CD14-positive monocyte (primary cell): Measurements from ENCODE around the gene ELFN1. TPM values are rescaled to one million over a fixed set of nuclear protein-coding genes. Genes with fewer than 3 reads are reported as not detected.

Source experiments
- DNase-seq, 3 donors: peaks; one replicate each; pipeline ENCODE4 v3.0.0-alpha.2; 2011 to 2022
- H2AFZ ChIP-seq: 2 replicates; pipeline ENCODE4 v1.6.0; 2012; ENCODE audit warnings: mild to moderate bottlenecking, low read depth, low read length, inconsistent platforms; ENCODE audit not compliant: insufficient read depth, poor library complexity, severe bottlenecking
- H3K27ac ChIP-seq, 2 donors: 1 replicate in 1 of 2; 2 replicates in 1 of 2; pipeline ENCODE4 v1.5.1; 2012 to 2013; ENCODE audit warnings: low read length in 2 of 2, control low read depth in 1 of 2, inconsistent platforms in 1 of 2, low read depth in 1 of 2, mild to moderate bottlenecking in 1 of 2
- H3K27me3 ChIP-seq, 2 donors: one replicate each; pipeline versions ENCODE4 v1.6.0 to v1.6.1; 2011 to 2013; ENCODE audit warnings: low read length in 2 of 2; ENCODE audit not compliant: control insufficient read depth in 2 of 2, insufficient read depth in 2 of 2
- H3K36me3 ChIP-seq, 2 donors: replicated peaks in 1 of 2; 1 replicate in 1 of 2; 2 replicates in 1 of 2; pipeline versions ENCODE4 v1.5.1 to v1.6.1; 2012 to 2013; ENCODE audit warnings: low read length in 2 of 2, control low read depth in 1 of 2, inconsistent platforms in 1 of 2, mild to moderate bottlenecking in 1 of 2; ENCODE audit not compliant: insufficient read depth in 2 of 2, control insufficient read depth in 1 of 2
- H3K4me1 ChIP-seq, 2 donors: 1 replicate in 1 of 2; 2 replicates in 1 of 2; pipeline versions ENCODE4 v1.5.1 to v1.6.1; 2012 to 2013; ENCODE audit warnings: low read length in 2 of 2, control low read depth in 1 of 2, inconsistent platforms in 1 of 2, mild to moderate bottlenecking in 1 of 2, moderate library complexity in 1 of 2; ENCODE audit not compliant: insufficient read depth in 2 of 2, control insufficient read depth in 1 of 2
- H3K4me2 ChIP-seq: replicated peaks from 2 replicates; pipeline ENCODE3; 2012; ENCODE audit warnings: low read length, moderate library complexity, mild to moderate bottlenecking; ENCODE audit not compliant: poor library complexity, severe bottlenecking; ENCODE audit errors: extremely low read depth
- H3K4me3 ChIP-seq, 3 experiments: fragments of 200-600 bp in 1 of 3; sonication (generic) in 1 of 3; replicated peaks in 1 of 3; 1 replicate in 2 of 3; 2 replicates in 1 of 3; pipeline ENCODE4 v1.5.1; 2011 to 2013; ENCODE audit warnings: low read length in 3 of 3, mild to moderate bottlenecking in 3 of 3, control low read depth in 2 of 3, low read depth in 2 of 3, inconsistent platforms in 1 of 3, moderate library complexity in 1 of 3
- H3K79me2 ChIP-seq: 2 replicates; pipeline ENCODE4 v1.6.0; 2012; ENCODE audit warnings: mild to moderate bottlenecking, control low read depth, inconsistent platforms, low read length, moderate library complexity; ENCODE audit not compliant: insufficient read depth
- H3K9ac ChIP-seq: 2 replicates; pipeline ENCODE4 v1.6.0; 2017; ENCODE audit warnings: low read length, mild to moderate bottlenecking; ENCODE audit not compliant: insufficient read depth, poor library complexity, severe bottlenecking
- H3K9me3 ChIP-seq, 2 donors: replicated peaks in 1 of 2; 1 replicate in 1 of 2; 2 replicates in 1 of 2; pipeline versions ENCODE4 v1.5.1 to v1.6.1; 2012 to 2013; ENCODE audit warnings: low read length in 2 of 2, control low read depth in 1 of 2; ENCODE audit not compliant: control insufficient read depth in 1 of 2, insufficient read depth in 1 of 2
- H4K20me1 ChIP-seq: 2 replicates; pipeline ENCODE4 v1.6.0; 2012; ENCODE audit warnings: mild to moderate bottlenecking, low read length, control low read depth, moderate library complexity; ENCODE audit not compliant: insufficient read depth
- H3K27ac Mint-ChIP-seq, 7 donors: one replicate each; pipeline ENCODE4 v1.8.0; 2020; ENCODE audit warnings: mild to moderate bottlenecking in 7 of 7, mixed read lengths in 7 of 7, moderate library complexity in 6 of 7, inconsistent platforms in 2 of 7
- H3K27me3 Mint-ChIP-seq, 3 donors: one replicate each; pipeline ENCODE4 v1.8.0; 2021 to 2022; ENCODE audit warnings: low read depth in 3 of 3, mild to moderate bottlenecking in 3 of 3, mixed read lengths in 3 of 3, moderate library complexity in 3 of 3, inconsistent platforms in 1 of 3
- H3K36me3 Mint-ChIP-seq, 2 donors: one replicate each; pipeline ENCODE4 v1.8.0; 2020; ENCODE audit warnings: mixed read lengths in 2 of 2, inconsistent platforms in 1 of 2, mild to moderate bottlenecking in 1 of 2
- H3K4me1 Mint-ChIP-seq: one replicate; pipeline ENCODE4 v1.8.0; 2020; ENCODE audit warnings: mild to moderate bottlenecking, mixed read lengths
- H3K4me3 Mint-ChIP-seq, 2 donors: one replicate each; pipeline ENCODE4 v1.8.0; 2020; ENCODE audit warnings: mild to moderate bottlenecking in 2 of 2, mixed read lengths in 2 of 2, moderate library complexity in 1 of 2
- H3K9me3 Mint-ChIP-seq, 7 donors: one replicate each; pipeline ENCODE4 v1.8.0; 2020 to 2022; ENCODE audit warnings: mixed read lengths in 7 of 7, mild to moderate bottlenecking in 6 of 7, moderate library complexity in 6 of 7, inconsistent platforms in 2 of 7
- WGBS: methylation state at CpG from one replicate; pipeline ENCODE4 v1.1.5; 2013; ENCODE audit warnings: missing lambda C conversion rate; ENCODE audit not compliant: insufficient coverage; 5-methylcytosine and 5-hydroxymethylcytosine counted together
- intact Hi-C, 2 donors: fragments of 100-400 bp; cut with micrococcal nuclease; formaldehyde crosslinking; loops; one replicate each; pipeline versions ENCODE4 v1.15.0 to v1.15.1; 2023
- polyA plus RNA-seq, 3 donors: library from polyadenylated mRNA; depleted of rRNA in 1 of 3; unstranded in 2 of 3; stranded (reverse) in 1 of 3; fragments of 300-500 nt in 2 of 3; fragments of >200 nt in 1 of 3; fragmentation: Illumina TruSeq in 2 of 3; gene quantifications; 1 replicate in 2 of 3; 2 replicates in 1 of 3; pipeline ENCODE4 v1.2.3, GENCODE V29; 2012 to 2021
- TF ChIP-seq, protein P1 (sequence below): fragments of 200-600 bp; IDR thresholded peaks from one replicate; pipeline ENCODE4 v1.8.0; 2022; ENCODE audit warnings: antibody characterized with exemption, mild to moderate bottlenecking

Gene ELFN1
- polyA plus RNA-seq, 3 donors = not detected

- Histone ChIP-seq H3K4me3 (no peak overlapping the region), H3K4me1 (no peaks in the 10 kb centered on the region), H3K27me3 (no peaks in the 10 kb centered on the region), H3K36me3 (no peaks in the 10 kb centered on the region), H2AFZ (no peak overlapping the region), H3K27ac (no peak overlapping the region), H3K79me2 (no peaks in the 10 kb centered on the region), H3K9me3 (no peaks in the 10 kb centered on the region), H3K9ac (no peak overlapping the region), H3K4me2 (no peak overlapping the region), H4K20me1 (no peaks in the 10 kb centered on the region)
- Mint-ChIP-seq H3K9me3 (peaks cover 0 to 3% (median 0%) of the 10 kb centered on the region in 7 donors), H3K27me3 (peaks cover 2 to 10% (median 3%) of the 10 kb centered on the region in 3 donors), H3K36me3 (no peaks in the 10 kb centered on the region), H3K4me1 (no peaks in the 10 kb centered on the region), H3K4me3 (no peak overlapping the region), H3K27ac (no peak overlapping the region)
- 93% methylated on average over 9 of the region's 11 CpGs for WGBS
- DNase-seq = no peak
- TF ChIP-seq, protein P1, sequence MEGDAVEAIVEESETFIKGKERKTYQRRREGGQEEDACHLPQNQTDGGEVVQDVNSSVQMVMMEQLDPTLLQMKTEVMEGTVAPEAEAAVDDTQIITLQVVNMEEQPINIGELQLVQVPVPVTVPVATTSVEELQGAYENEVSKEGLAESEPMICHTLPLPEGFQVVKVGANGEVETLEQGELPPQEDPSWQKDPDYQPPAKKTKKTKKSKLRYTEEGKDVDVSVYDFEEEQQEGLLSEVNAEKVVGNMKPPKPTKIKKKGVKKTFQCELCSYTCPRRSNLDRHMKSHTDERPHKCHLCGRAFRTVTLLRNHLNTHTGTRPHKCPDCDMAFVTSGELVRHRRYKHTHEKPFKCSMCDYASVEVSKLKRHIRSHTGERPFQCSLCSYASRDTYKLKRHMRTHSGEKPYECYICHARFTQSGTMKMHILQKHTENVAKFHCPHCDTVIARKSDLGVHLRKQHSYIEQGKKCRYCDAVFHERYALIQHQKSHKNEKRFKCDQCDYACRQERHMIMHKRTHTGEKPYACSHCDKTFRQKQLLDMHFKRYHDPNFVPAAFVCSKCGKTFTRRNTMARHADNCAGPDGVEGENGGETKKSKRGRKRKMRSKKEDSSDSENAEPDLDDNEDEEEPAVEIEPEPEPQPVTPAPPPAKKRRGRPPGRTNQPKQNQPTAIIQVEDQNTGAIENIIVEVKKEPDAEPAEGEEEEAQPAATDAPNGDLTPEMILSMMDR = no peak
- intact Hi-C loops = no loop called here
Measured at GRCh38 chr7:1695800-1696454, 25.9 kb downstream of the ELFN1 start.

DNA sequence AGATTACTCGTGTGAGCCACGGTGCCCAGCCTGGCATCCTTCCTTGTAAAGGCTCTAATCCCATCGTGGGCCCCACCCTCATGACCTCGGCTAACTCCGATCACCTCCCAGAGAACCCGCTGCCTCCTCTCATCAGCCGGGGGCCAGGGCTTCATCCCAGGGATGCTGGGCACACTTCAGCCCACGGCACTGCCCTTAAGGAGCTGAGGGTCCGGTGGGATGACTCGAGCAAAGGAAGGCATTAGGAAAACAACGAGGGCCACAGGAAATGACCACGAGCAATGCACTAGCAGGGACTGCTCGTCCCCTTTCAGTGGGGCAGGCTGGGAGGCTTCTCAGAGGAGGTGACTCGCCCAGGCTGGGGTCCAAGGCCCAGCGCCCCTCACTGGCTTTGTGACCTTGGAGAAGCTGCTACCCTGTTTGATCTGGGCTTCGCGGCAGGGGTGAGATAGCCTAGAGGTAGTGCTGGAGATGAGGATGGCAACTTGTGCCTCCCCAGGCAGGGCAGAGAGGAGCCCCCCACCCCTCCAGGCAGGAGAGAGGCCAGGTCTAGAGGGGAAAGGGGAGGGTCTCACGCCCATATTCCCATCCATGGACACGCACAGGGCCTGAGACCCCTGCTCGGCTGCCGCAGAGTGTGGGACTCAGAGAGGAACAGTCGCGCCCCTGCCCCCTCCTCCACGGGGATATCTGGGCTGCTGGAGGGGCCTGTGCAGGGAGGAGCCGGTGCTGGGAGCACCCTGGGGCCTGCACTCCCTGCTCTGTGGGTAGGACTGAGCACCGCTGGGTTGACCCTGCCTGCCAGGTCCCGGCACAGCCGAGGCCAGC lies 26.8 kb downstream of the ELFN1 start:
- Histone ChIP-seq H3K9ac (no peak overlapping the region), H3K36me3 (no peaks in the 10 kb centered on the region), H3K9me3 (peaks cover 0 to 4% of the 10 kb centered on the region in 2 donors), H3K27me3 (no peaks in the 10 kb centered on the region), H3K4me2 (no peak overlapping the region), H3K79me2 (no peaks in the 10 kb centered on the region), H3K27ac (no peak overlapping the region), H3K4me3 (no peak overlapping the region), H3K4me1 (no peaks in the 10 kb centered on the region), H4K20me1 (no peaks in the 10 kb centered on the region), H2AFZ (no peak overlapping the region)
- TF ChIP-seq, protein P1 = no peak
- WGBS = 82% methylated on average over 24 of the region's 28 CpGs
- H3K4me1 Mint-ChIP-seq = no peaks in the 10 kb centered on the region
- no peaks in the 10 kb centered on the region for H3K36me3 Mint-ChIP-seq
- intact Hi-C loops = no loop called here
- no peak for DNase-seq
- H3K27me3 Mint-ChIP-seq = peaks cover 3 to 10% (median 4%) of the 10 kb centered on the region in 3 donors
- peaks cover 0 to 5% (median 3%) of the 10 kb centered on the region in 7 donors for H3K9me3 Mint-ChIP-seq
- H3K27ac Mint-ChIP-seq = no peak overlapping the region
- H3K4me3 Mint-ChIP-seq = no peak overlapping the region
